ENCODE data around the gene ITPR2. TPM values are rescaled to one million over a fixed set of nuclear protein-coding genes. Genes with fewer than 3 reads are reported as not detected.
A peak's percentile ranks its signal among the peaks of the same experiment; 100 is the strongest.

The ITPR2 gene
- total RNA-seq, 1 donor from 2014 or later = 74.5 TPM

GRCh38 chr12:26654623-26655022, 178.4 kb downstream of the ITPR2 start:
- CTCF ChIA-PET = no interaction called here
- no peaks in the 10 kb centered on the region for H3K9me3 Mint-ChIP-seq
- H3K4me3 Mint-ChIP-seq = no peak overlapping the region
- peaks cover 77% of the 10 kb centered on the region for H3K36me3 Mint-ChIP-seq (ENCODE audit: low read depth)
- POLR2A ChIA-PET = no interaction called here
- H3K27me3 Mint-ChIP-seq = no peaks in the 10 kb centered on the region
- intact Hi-C loops (cut with micrococcal nuclease) = loop anchor here (5.0 kb wide), 2 partner anchors 462 to 627 kb away; no protein-coding TSS in a partner anchor
- DNase-seq (no peak), ATAC-seq (ENCODE audit: low read depth) (no peak)
- no peak overlapping the region for H3K27ac Mint-ChIP-seq
- no peaks in the 10 kb centered on the region for H3K4me1 Mint-ChIP-seq
- no peak for TF ChIP-seq CTCF (IDR thresholded peaks at IDR 0.05)

GRCh38 chr12:26651566-26652188, 181.3 kb downstream of the ITPR2 start:
- ATAC-seq (ENCODE audit: low read depth) = peak; percentile 62
- H3K27me3 Mint-ChIP-seq = no peaks in the 10 kb centered on the region
- no peak for TF ChIP-seq CTCF (IDR thresholded peaks at IDR 0.05)
- no peak overlapping the region for H3K4me3 Mint-ChIP-seq
- H3K4me1 Mint-ChIP-seq = no peaks in the 10 kb centered on the region
- CTCF ChIA-PET = interaction anchor here (0.8 to 2.9 kb wide), 12 partner anchors 10 to 1215 kb away, joined by 3 to 17 read pairs (median 4); no protein-coding TSS in a partner anchor
- intact Hi-C loops (cut with micrococcal nuclease) = loop anchor here (1.0 to 5.0 kb wide), 6 partner anchors 217 to 1215 kb away; no protein-coding TSS in a partner anchor
- no peak for DNase-seq
- H3K36me3 Mint-ChIP-seq (ENCODE audit: low read depth) = peaks cover 74% of the 10 kb centered on the region
- POLR2A ChIA-PET = no interaction called here
- no peaks in the 10 kb centered on the region for H3K9me3 Mint-ChIP-seq
- no peak overlapping the region for H3K27ac Mint-ChIP-seq

- H3K27me3 Mint-ChIP-seq = no peaks in the 10 kb centered on the region
- no peak for DNase-seq
- no peak overlapping the region for H3K27ac Mint-ChIP-seq
- peaks cover 71% of the 10 kb centered on the region for H3K36me3 Mint-ChIP-seq (ENCODE audit: low read depth)
- ChIA-PET POLR2A (no interaction called here), CTCF (interaction anchor here (0.8 to 2.9 kb wide), 6 partner anchors 10 to 1214 kb away, joined by 3 to 17 read pairs (median 6); no protein-coding TSS in a partner anchor)
- no peak overlapping the region for H3K4me3 Mint-ChIP-seq
- intact Hi-C loops (cut with micrococcal nuclease) = loop anchor here (1.0 to 5.0 kb wide), 6 partner anchors 217 to 1215 kb away; no protein-coding TSS in a partner anchor
- no peak for TF ChIP-seq CTCF (IDR thresholded peaks at IDR 0.05)
- H3K4me1 Mint-ChIP-seq = no peaks in the 10 kb centered on the region
- ATAC-seq (ENCODE audit: low read depth) = no peak
- H3K9me3 Mint-ChIP-seq = no peaks in the 10 kb centered on the region
Measured at GRCh38 chr12:26651036-26651435, 182.0 kb downstream of the ITPR2 start.

- Mint-ChIP-seq H3K4me3 (no peak overlapping the region), H3K4me1 (no peaks in the 10 kb centered on the region), H3K36me3 (ENCODE audit: low read depth) (peaks cover 58% of the 10 kb centered on the region), H3K27ac (no peak overlapping the region), H3K9me3 (no peaks in the 10 kb centered on the region), H3K27me3 (no peaks in the 10 kb centered on the region)
- intact Hi-C loops (cut with micrococcal nuclease) = no loop called here
- ChIA-PET CTCF (no interaction called here), POLR2A (no interaction called here)
- TF ChIP-seq CTCF (IDR thresholded peaks at IDR 0.05) = no peak
- DNase-seq (no peak), ATAC-seq (ENCODE audit: low read depth) (no peak)
Measured at GRCh38 chr12:26648999-26649398, 184.0 kb downstream of the ITPR2 start.

- ChIA-PET POLR2A (no interaction called here), CTCF (no interaction called here)
- H3K27me3 Mint-ChIP-seq = no peaks in the 10 kb centered on the region
- DNase-seq (no peak), ATAC-seq (ENCODE audit: low read depth) (no peak)
- intact Hi-C loops (cut with micrococcal nuclease) = no loop called here
- H3K4me3 Mint-ChIP-seq = no peak overlapping the region
- H3K4me1 Mint-ChIP-seq = no peaks in the 10 kb centered on the region
- H3K36me3 Mint-ChIP-seq (ENCODE audit: low read depth) = peaks cover 57% of the 10 kb centered on the region
- H3K9me3 Mint-ChIP-seq = no peaks in the 10 kb centered on the region
- no peak for TF ChIP-seq CTCF (IDR thresholded peaks at IDR 0.05)
- no peak overlapping the region for H3K27ac Mint-ChIP-seq
Measured at GRCh38 chr12:26648584-26648983, 184.4 kb downstream of the ITPR2 start.

Data from activated B cell treated with CpG ODN at 0.5 μM for 24 hours (primary cell).